Glutamatergic neuron (in vitro differentiated cells): ENCODE results near the gene YIPF6. TPM values are rescaled to one million over a fixed set of nuclear protein-coding genes. Genes with fewer than 3 reads are reported as not detected.

Experiments used
- DNase-seq: peaks from one replicate; pipeline ENCODE4 v3.0.0; 2022
- H3K27ac Mint-ChIP-seq: one replicate; pipeline ENCODE4 v1.8.0; 2020; ENCODE audit warnings: mild to moderate bottlenecking, mixed read lengths, inconsistent platforms; ENCODE audit not compliant: unreplicated experiment
- H3K27me3 Mint-ChIP-seq: one replicate; pipeline ENCODE4 v1.8.0; 2020; ENCODE audit warnings: mild to moderate bottlenecking, moderate library complexity, mixed read lengths, inconsistent platforms; ENCODE audit not compliant: unreplicated experiment
- H3K36me3 Mint-ChIP-seq: one replicate; pipeline ENCODE4 v1.8.0; 2020; ENCODE audit warnings: mild to moderate bottlenecking, mixed read lengths, inconsistent platforms; ENCODE audit not compliant: unreplicated experiment
- H3K4me1 Mint-ChIP-seq: one replicate; pipeline ENCODE4 v1.8.0; 2020; ENCODE audit warnings: mild to moderate bottlenecking, low read depth, mixed read lengths, inconsistent platforms; ENCODE audit not compliant: unreplicated experiment
- H3K4me3 Mint-ChIP-seq: one replicate; pipeline ENCODE4 v1.8.0; 2020; ENCODE audit warnings: mild to moderate bottlenecking, mixed read lengths, inconsistent platforms; ENCODE audit not compliant: unreplicated experiment
- H3K9me3 Mint-ChIP-seq: one replicate; pipeline ENCODE4 v1.8.0; 2020; ENCODE audit warnings: mild to moderate bottlenecking, moderate library complexity, mixed read lengths, inconsistent platforms; ENCODE audit not compliant: unreplicated experiment
- long read RNA-seq: library from polyadenylated mRNA; unstranded; transcript quantifications from one replicate; pipeline ENCODE4 v2.0.0, GENCODE V29; 2020; ENCODE audit not compliant: unreplicated experiment
- total RNA-seq: library from RNA; stranded (reverse); fragmentation: NEBNext Ultra II Directional; extraction: Animal tissue kit (Norgen Biotek cat#: 25700); gene quantifications from one replicate; pipeline ENCODE4 v1.2.1, GENCODE V29; 2021; ENCODE audit not compliant: unreplicated experiment
- TF ChIP-seq, protein P1 (sequence below): fragments of 200-600 bp; sonication (generic); IDR thresholded peaks from one replicate; pipeline ENCODE4 v1.5.0; 2021; ENCODE audit not compliant: partially characterized antibody, unreplicated experiment

Gene YIPF6
- total RNA-seq, result 47.2 TPM
- long read RNA-seq, full-length matches to known transcripts, result 43 of 47 reads
- long read RNA-seq, partial matches to known transcripts, result 1 of 47 reads
- long read RNA-seq, other reads (novel, unspliced or antisense), result 3 of 47 reads

GRCh38 chrX:68498508-68499379 lies at the start of gene YIPF6:
Gene YIPF6, plus strand, starts transcription at chrX:68499051. Its CDS starts 16 bp downstream, at chrX:68499067.
- peak within 1 kb of the TSS; percentile 96 for H3K4me3 Mint-ChIP-seq
- TF ChIP-seq, protein P1, sequence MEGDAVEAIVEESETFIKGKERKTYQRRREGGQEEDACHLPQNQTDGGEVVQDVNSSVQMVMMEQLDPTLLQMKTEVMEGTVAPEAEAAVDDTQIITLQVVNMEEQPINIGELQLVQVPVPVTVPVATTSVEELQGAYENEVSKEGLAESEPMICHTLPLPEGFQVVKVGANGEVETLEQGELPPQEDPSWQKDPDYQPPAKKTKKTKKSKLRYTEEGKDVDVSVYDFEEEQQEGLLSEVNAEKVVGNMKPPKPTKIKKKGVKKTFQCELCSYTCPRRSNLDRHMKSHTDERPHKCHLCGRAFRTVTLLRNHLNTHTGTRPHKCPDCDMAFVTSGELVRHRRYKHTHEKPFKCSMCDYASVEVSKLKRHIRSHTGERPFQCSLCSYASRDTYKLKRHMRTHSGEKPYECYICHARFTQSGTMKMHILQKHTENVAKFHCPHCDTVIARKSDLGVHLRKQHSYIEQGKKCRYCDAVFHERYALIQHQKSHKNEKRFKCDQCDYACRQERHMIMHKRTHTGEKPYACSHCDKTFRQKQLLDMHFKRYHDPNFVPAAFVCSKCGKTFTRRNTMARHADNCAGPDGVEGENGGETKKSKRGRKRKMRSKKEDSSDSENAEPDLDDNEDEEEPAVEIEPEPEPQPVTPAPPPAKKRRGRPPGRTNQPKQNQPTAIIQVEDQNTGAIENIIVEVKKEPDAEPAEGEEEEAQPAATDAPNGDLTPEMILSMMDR, result no peak

DNA sequence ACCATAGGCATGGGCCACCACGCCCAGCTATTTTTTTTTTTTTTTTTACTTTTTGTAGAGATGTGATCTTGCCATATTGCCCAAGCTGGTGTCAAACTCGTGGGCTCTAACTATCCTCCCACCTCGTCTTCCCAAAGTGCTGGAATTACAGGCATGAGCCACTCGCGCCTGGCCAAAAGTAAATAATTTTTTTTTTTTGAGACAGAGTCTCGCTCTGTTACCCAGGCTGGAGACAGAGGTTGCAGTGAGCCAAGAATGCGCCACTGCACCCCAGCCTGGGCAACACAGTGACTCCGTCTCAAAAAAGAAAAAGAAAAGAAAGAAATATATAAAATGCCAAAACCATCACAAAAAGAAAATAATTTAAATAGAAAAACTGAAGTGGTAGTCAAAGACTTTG lies 47.1 kb upstream of the YIPF6 start:
- DNase-seq, result no peak
- H3K4me1 Mint-ChIP-seq, result no peaks in the 10 kb centered on the region
- H3K27me3 Mint-ChIP-seq, result no peaks in the 10 kb centered on the region
- TF ChIP-seq, protein P1, result no peak
- H3K9me3 Mint-ChIP-seq, result no peaks in the 10 kb centered on the region
- no peak overlapping the region for H3K4me3 Mint-ChIP-seq
- no peak overlapping the region for H3K27ac Mint-ChIP-seq
- H3K36me3 Mint-ChIP-seq, result no peaks in the 10 kb centered on the region

More at GRCh38 chrX:68498508-68499379, at the start of gene YIPF6:
- Mint-ChIP-seq H3K36me3 (no peaks in the 10 kb centered on the region), H3K27me3 (no peaks in the 10 kb centered on the region), H3K9me3 (peaks cover 5% of the 10 kb centered on the region), H3K27ac (peak within 1 kb of the TSS; percentile 98), H3K4me1 (peaks cover 2% of the 10 kb centered on the region)
- DNase-seq, result peak; percentile 79

DNA sequence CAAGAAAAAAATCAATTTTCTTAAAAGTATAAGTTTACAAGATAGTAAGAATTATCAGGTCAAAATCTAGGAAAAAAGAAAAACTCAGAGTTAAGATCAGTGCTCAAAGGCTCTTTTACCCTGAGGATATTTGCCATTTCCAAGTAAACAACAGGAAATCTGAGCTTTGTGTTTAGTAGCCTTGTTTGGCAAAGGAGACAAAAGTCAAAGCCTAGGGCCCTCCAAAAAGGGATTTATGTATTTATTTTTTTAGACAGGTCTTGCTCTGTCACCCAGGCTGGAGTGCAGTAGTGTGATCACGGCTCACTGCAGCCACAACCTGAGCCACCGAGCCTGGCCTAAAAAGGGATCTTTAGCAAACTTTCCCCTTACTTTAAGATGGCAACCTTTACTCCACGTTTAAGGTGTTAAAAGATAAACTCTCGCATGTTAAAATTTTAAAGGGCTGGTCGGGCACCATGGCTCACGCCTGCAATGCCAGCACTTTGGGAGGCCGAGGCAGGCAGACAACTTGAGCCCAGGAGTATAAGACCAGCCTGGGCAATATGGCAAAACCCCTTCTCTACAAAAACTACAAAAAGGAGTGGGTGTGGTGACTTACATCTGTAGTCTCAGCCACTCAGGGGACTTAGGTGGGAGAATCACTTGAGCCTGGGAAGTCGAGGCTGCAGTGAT lies 44.2 kb upstream of the YIPF6 start:
- H3K4me1 Mint-ChIP-seq, result no peaks in the 10 kb centered on the region
- no peak overlapping the region for H3K4me3 Mint-ChIP-seq
- TF ChIP-seq, protein P1, result no peak
- no peaks in the 10 kb centered on the region for H3K36me3 Mint-ChIP-seq
- DNase-seq, result no peak
- H3K9me3 Mint-ChIP-seq, result no peaks in the 10 kb centered on the region
- H3K27me3 Mint-ChIP-seq, result no peaks in the 10 kb centered on the region
- no peak overlapping the region for H3K27ac Mint-ChIP-seq

DNA sequence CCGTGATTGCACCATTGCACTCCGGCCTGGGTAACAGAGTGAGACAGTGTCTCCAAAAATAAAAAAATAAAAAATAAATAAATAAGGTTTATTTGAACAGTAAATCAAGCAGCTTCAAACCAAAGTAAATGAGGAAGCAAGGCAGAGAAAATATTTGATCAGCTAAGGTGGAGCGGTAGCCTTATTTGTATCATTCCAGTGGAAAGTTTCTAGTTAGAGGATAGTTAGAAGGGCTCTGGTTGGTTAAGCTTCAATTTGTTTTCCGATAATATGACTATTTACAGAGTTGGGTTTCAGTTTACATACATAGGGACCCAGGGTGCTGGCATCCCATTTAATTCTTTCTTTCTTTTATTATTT lies 43.7 kb upstream of the YIPF6 start:
- H3K9me3 Mint-ChIP-seq, result no peaks in the 10 kb centered on the region
- DNase-seq, result no peak
- H3K36me3 Mint-ChIP-seq, result no peaks in the 10 kb centered on the region
- no peak overlapping the region for H3K4me3 Mint-ChIP-seq
- no peaks in the 10 kb centered on the region for H3K27me3 Mint-ChIP-seq
- TF ChIP-seq, protein P1, result no peak
- no peak overlapping the region for H3K27ac Mint-ChIP-seq
- H3K4me1 Mint-ChIP-seq, result no peaks in the 10 kb centered on the region
